Activated CD8-positive, alpha-beta memory T cell treated with anti-CD3 and anti-CD28 coated beads, Interleukin-2, amount 10 ng/mL, durations not matched to agents 7 days and 5 days (primary cell): ENCODE measurements around the gene WNT4. TPM values are rescaled to one million over a fixed set of nuclear protein-coding genes. Genes with fewer than 3 reads are reported as not detected.
"Not testable (repeated sequence)": the region's sequence is repeated elsewhere in the genome, so short reads cannot be mapped to it uniquely, and the experiment has no call there.

Experiments
- ATAC-seq: fragments of 150-1000 bp; cut with Tn5 transposase; one replicate; pipeline ENCODE4 v1.10.0; 2021; ENCODE audit warnings: moderate library complexity
- CTCF ChIA-PET: fragments of 350-600 bp; sonication (Branson Sonifier 250); formaldehyde crosslinking; loops from one replicate; lab custom pipeline; 2021; ENCODE audit warnings: antibody characterized with exemption; lab: Charles Lee
- DNase-seq: peaks from one replicate; pipeline ENCODE4 v3.0.0-alpha.2; 2020
- H3K27ac Mint-ChIP-seq: one replicate; pipeline ENCODE4 v1.8.0; 2021; ENCODE audit warnings: mild to moderate bottlenecking, mixed read lengths
- H3K27me3 Mint-ChIP-seq: one replicate; pipeline ENCODE4 v1.8.0; 2021; ENCODE audit warnings: mixed read lengths
- H3K36me3 Mint-ChIP-seq: one replicate; pipeline ENCODE4 v1.8.0; 2021; ENCODE audit warnings: mild to moderate bottlenecking, mixed read lengths
- H3K4me1 Mint-ChIP-seq: one replicate; pipeline ENCODE4 v1.8.0; 2021; ENCODE audit warnings: mixed read lengths
- H3K4me3 Mint-ChIP-seq: one replicate; pipeline ENCODE4 v1.8.0; 2021; ENCODE audit warnings: mild to moderate bottlenecking, moderate library complexity, mixed read lengths
- H3K9me3 Mint-ChIP-seq: one replicate; pipeline ENCODE4 v1.8.0; 2022; ENCODE audit warnings: low read depth, mixed read lengths
- total RNA-seq, 2 experiments: library from RNA; stranded (reverse); gene quantifications; one replicate each; pipeline ENCODE4 v1.2.3, GENCODE V29; 2021

WNT4 gene
- total RNA-seq, 2 experiments from 2014 or later = not detected

GRCh38 chr1:22105611-22106207, 37.2 kb downstream of the WNT4 start:
- ATAC-seq = peak; percentile 41
- H3K36me3 Mint-ChIP-seq = peaks cover 32% of the 10 kb centered on the region
- no peak for DNase-seq
- peaks cover 43% of the 10 kb centered on the region for H3K4me1 Mint-ChIP-seq
- H3K27me3 Mint-ChIP-seq = no peaks in the 10 kb centered on the region
- H3K4me3 Mint-ChIP-seq = no peak overlapping the region
- H3K9me3 Mint-ChIP-seq = no peaks in the 10 kb centered on the region
- peak overlapping the region; percentile 89 for H3K27ac Mint-ChIP-seq
- CTCF ChIA-PET = interaction anchor here (0.7 to 2.2 kb wide), 9 partner anchors 10 to 311 kb away, joined by 3 to 13 read pairs (median 3); no protein-coding TSS in a partner anchor

GRCh38 chr1:22104865-22105437, 37.9 kb downstream of the WNT4 start:
- CTCF ChIA-PET = interaction anchor here (0.7 to 2.2 kb wide), 10 partner anchors 9 to 311 kb away, joined by 3 to 13 read pairs (median 3); no protein-coding TSS in a partner anchor
- peak; percentile 87 for DNase-seq
- H3K9me3 Mint-ChIP-seq = no peaks in the 10 kb centered on the region
- H3K27me3 Mint-ChIP-seq = no peaks in the 10 kb centered on the region
- H3K4me1 Mint-ChIP-seq = peaks cover 47% of the 10 kb centered on the region
- peaks cover 36% of the 10 kb centered on the region for H3K36me3 Mint-ChIP-seq
- peak overlapping the region; percentile 89 for H3K27ac Mint-ChIP-seq
- H3K4me3 Mint-ChIP-seq = peak overlapping the region; percentile 38
- ATAC-seq = peak; percentile 83

GRCh38 chr1:22104094-22104493, 38.8 kb downstream of the WNT4 start:
- no peaks in the 10 kb centered on the region for H3K9me3 Mint-ChIP-seq
- H3K36me3 Mint-ChIP-seq = peaks cover 38% of the 10 kb centered on the region
- peaks cover 51% of the 10 kb centered on the region for H3K4me1 Mint-ChIP-seq
- no peak for ATAC-seq
- CTCF ChIA-PET = interaction anchor here (1.0 to 2.2 kb wide), 2 partner anchors 11 to 80 kb away, joined by 7 to 13 read pairs; no protein-coding TSS in a partner anchor
- no peak overlapping the region for H3K4me3 Mint-ChIP-seq
- peak overlapping the region; percentile 89 for H3K27ac Mint-ChIP-seq
- no peaks in the 10 kb centered on the region for H3K27me3 Mint-ChIP-seq
- DNase-seq = no peak

GRCh38 chr1:22102746-22103145, 40.2 kb downstream of the WNT4 start:
- DNase-seq (no peak), ATAC-seq (no peak)
- Mint-ChIP-seq H3K27me3 (no peaks in the 10 kb centered on the region), H3K4me3 (no peak overlapping the region), H3K36me3 (peaks cover 49% of the 10 kb centered on the region), H3K9me3 (no peaks in the 10 kb centered on the region), H3K27ac (peak overlapping the region; percentile 89), H3K4me1 (peaks cover 55% of the 10 kb centered on the region)
- CTCF ChIA-PET = no interaction called here

- Mint-ChIP-seq H3K27ac (no peak overlapping the region), H3K27me3 (no peaks in the 10 kb centered on the region), H3K4me3 (no peak overlapping the region), H3K9me3 (no peaks in the 10 kb centered on the region), H3K36me3 (peaks cover 53% of the 10 kb centered on the region), H3K4me1 (peaks cover 55% of the 10 kb centered on the region)
- no peak for DNase-seq
- no peak for ATAC-seq
- CTCF ChIA-PET = interaction anchor here (1.4 kb wide), 1 partner anchor 314 kb away, joined by 4 read pairs; no protein-coding TSS in a partner anchor
Observed at GRCh38 chr1:22101995-22102394, 40.9 kb downstream of the WNT4 start.

- ATAC-seq (no peak), DNase-seq (no peak)
- Mint-ChIP-seq H3K36me3 (peaks cover 59% of the 10 kb centered on the region), H3K9me3 (no peaks in the 10 kb centered on the region), H3K27ac (peak overlapping the region; percentile 41), H3K4me1 (peaks cover 55% of the 10 kb centered on the region), H3K27me3 (no peaks in the 10 kb centered on the region), H3K4me3 (no peak overlapping the region)
- CTCF ChIA-PET = interaction anchor here (1.4 to 1.5 kb wide), 2 partner anchors 77 to 315 kb away, joined by 4 read pairs; no protein-coding TSS in a partner anchor
Observed at GRCh38 chr1:22101199-22101598, 41.7 kb downstream of the WNT4 start.

GRCh38 chr1:22100168-22100567, 42.7 kb downstream of the WNT4 start:
- no peak for ATAC-seq
- Mint-ChIP-seq H3K36me3 (peaks cover 58% of the 10 kb centered on the region), H3K27ac (peak overlapping the region; percentile 5), H3K9me3 (no peaks in the 10 kb centered on the region), H3K4me3 (no peak overlapping the region), H3K27me3 (no peaks in the 10 kb centered on the region), H3K4me1 (peaks cover 48% of the 10 kb centered on the region)
- DNase-seq = no peak
- CTCF ChIA-PET = interaction anchor here (1.2 to 1.5 kb wide), 2 partner anchors 9 to 75 kb away, joined by 3 to 4 read pairs; no protein-coding TSS in a partner anchor

GRCh38 chr1:22098752-22099151, 44.1 kb downstream of the WNT4 start:
- ATAC-seq (no peak), DNase-seq (no peak)
- no peaks in the 10 kb centered on the region for H3K27me3 Mint-ChIP-seq
- H3K4me3 Mint-ChIP-seq = no peak overlapping the region
- H3K36me3 Mint-ChIP-seq = peaks cover 60% of the 10 kb centered on the region
- H3K27ac Mint-ChIP-seq = no peak overlapping the region
- H3K9me3 Mint-ChIP-seq = no peaks in the 10 kb centered on the region
- peaks cover 44% of the 10 kb centered on the region for H3K4me1 Mint-ChIP-seq
- CTCF ChIA-PET = interaction anchor here (0.5 to 1.5 kb wide), 2 partner anchors 79 to 80 kb away, joined by 3 read pairs; no protein-coding TSS in a partner anchor

- no peak for DNase-seq
- no peak for ATAC-seq
- H3K4me1 Mint-ChIP-seq = peaks cover 47% of the 10 kb centered on the region
- peaks cover 64% of the 10 kb centered on the region for H3K36me3 Mint-ChIP-seq
- no peaks in the 10 kb centered on the region for H3K27me3 Mint-ChIP-seq
- CTCF ChIA-PET = no interaction called here
- no peaks in the 10 kb centered on the region for H3K9me3 Mint-ChIP-seq
- H3K4me3 Mint-ChIP-seq = no peak overlapping the region
- H3K27ac Mint-ChIP-seq = no peak overlapping the region
Observed at GRCh38 chr1:22096463-22096862, 46.4 kb downstream of the WNT4 start.

- peaks cover 49% of the 10 kb centered on the region for H3K4me1 Mint-ChIP-seq
- H3K36me3 Mint-ChIP-seq = peaks cover 66% of the 10 kb centered on the region
- H3K4me3 Mint-ChIP-seq = no peak overlapping the region
- ATAC-seq = no peak
- no peaks in the 10 kb centered on the region for H3K9me3 Mint-ChIP-seq
- CTCF ChIA-PET = interaction anchor here (0.7 kb wide), 1 partner anchor 10 kb away, joined by 3 read pairs; no protein-coding TSS in a partner anchor
- H3K27me3 Mint-ChIP-seq = no peaks in the 10 kb centered on the region
- H3K27ac Mint-ChIP-seq = no peak overlapping the region
- DNase-seq = no peak
Observed at GRCh38 chr1:22096036-22096435, 46.9 kb downstream of the WNT4 start.

- H3K36me3 Mint-ChIP-seq = peaks cover 66% of the 10 kb centered on the region
- H3K9me3 Mint-ChIP-seq = no peaks in the 10 kb centered on the region
- CTCF ChIA-PET = interaction anchor here (1.2 to 2.3 kb wide), 4 partner anchors 11 to 69 kb away, joined by 3 to 17 read pairs (median 5); no protein-coding TSS in a partner anchor
- no peaks in the 10 kb centered on the region for H3K27me3 Mint-ChIP-seq
- H3K4me1 Mint-ChIP-seq = peaks cover 61% of the 10 kb centered on the region
- H3K4me3 Mint-ChIP-seq = no peak overlapping the region
- no peak overlapping the region for H3K27ac Mint-ChIP-seq
- DNase-seq = no peak
- no peak for ATAC-seq
Observed at GRCh38 chr1:22093513-22093912, 49.4 kb downstream of the WNT4 start.

- Mint-ChIP-seq H3K27ac (peak overlapping the region; percentile 58), H3K36me3 (peaks cover 66% of the 10 kb centered on the region), H3K4me1 (peaks cover 69% of the 10 kb centered on the region)
- not testable (repeated sequence) for H3K27me3 Mint-ChIP-seq, H3K4me3 Mint-ChIP-seq, H3K9me3 Mint-ChIP-seq
- DNase-seq = peak; percentile 68
- CTCF ChIA-PET = interaction anchor here (0.7 to 2.3 kb wide), 4 partner anchors 9 to 68 kb away, joined by 3 to 17 read pairs (median 5); no protein-coding TSS in a partner anchor
- peak; percentile 85 for ATAC-seq
Observed at GRCh38 chr1:22092026-22092768, 50.7 kb downstream of the WNT4 start.

GRCh38 chr1:22090867-22091266, 52.0 kb downstream of the WNT4 start:
- no peak for DNase-seq
- H3K4me3 Mint-ChIP-seq = peak overlapping the region; percentile 15

More at GRCh38 chr1:22090867-22091266, 52.0 kb downstream of the WNT4 start:
- Mint-ChIP-seq H3K9me3 (no peaks in the 10 kb centered on the region), H3K27ac (peak overlapping the region; percentile 70), H3K4me1 (peaks cover 77% of the 10 kb centered on the region), H3K36me3 (peaks cover 68% of the 10 kb centered on the region), H3K27me3 (no peaks in the 10 kb centered on the region)
- CTCF ChIA-PET = interaction anchor here (0.5 to 1.5 kb wide), 3 partner anchors 15 to 111 kb away, joined by 3 to 7 read pairs (median 6); no protein-coding TSS in a partner anchor
- no peak for ATAC-seq
